ENCODE results near the gene STXBP4. TPM values are rescaled to one million over a fixed set of nuclear protein-coding genes. Genes with fewer than 3 reads are reported as not detected.

STXBP4 gene
- total RNA-seq, 1 experiment from 2014 or later, result 12.0 TPM

- H3K4me3 Mint-ChIP-seq, result no peak overlapping the region
- ChIA-PET CTCF (no interaction called here), POLR2A (no interaction called here)
Measured at GRCh38 chr17:55056526-55056925, 88.0 kb downstream of the STXBP4 start.

More at GRCh38 chr17:55056526-55056925, 88.0 kb downstream of the STXBP4 start:
- H3K27me3 Mint-ChIP-seq (ENCODE audit: low read depth), result no peaks in the 10 kb centered on the region
- TF ChIP-seq ZNF138 (CRISPR knock-in tag; conservative IDR thresholded peaks at IDR 0.05) (no peak), RORB (CRISPR knock-in tag; IDR thresholded peaks at IDR 0.05) (no peak), ZNF425 (CRISPR knock-in tag; conservative IDR thresholded peaks at IDR 0.05) (no peak), JUN (CRISPR knock-in tag; IDR thresholded peaks at IDR 0.05) (no peak), USF2 (CRISPR knock-in tag; IDR thresholded peaks at IDR 0.05) (no peak), TCF7 (CRISPR knock-in tag; IDR thresholded peaks at IDR 0.05; ENCODE audit: low read depth) (no peak), CREB1 (CRISPR knock-in tag; IDR thresholded peaks at IDR 0.05) (no peak), EMX1 (CRISPR knock-in tag; IDR thresholded peaks at IDR 0.05) (no peak), ZBTB43 (CRISPR knock-in tag; IDR thresholded peaks at IDR 0.05) (no peak), GTF2I (CRISPR knock-in tag; conservative IDR thresholded peaks at IDR 0.05) (no peak), AFF4 (CRISPR knock-in tag; IDR thresholded peaks at IDR 0.05; ENCODE audit: borderline replicate concordance) (no peak), MYBL2 (CRISPR knock-in tag; IDR thresholded peaks at IDR 0.05) (no peak), NFYB (CRISPR knock-in tag; conservative IDR thresholded peaks at IDR 0.05; ENCODE audit: low read depth) (no peak), CREM (CRISPR knock-in tag; IDR thresholded peaks at IDR 0.05) (no peak)
- TF ChIP-seq, protein P1, sequence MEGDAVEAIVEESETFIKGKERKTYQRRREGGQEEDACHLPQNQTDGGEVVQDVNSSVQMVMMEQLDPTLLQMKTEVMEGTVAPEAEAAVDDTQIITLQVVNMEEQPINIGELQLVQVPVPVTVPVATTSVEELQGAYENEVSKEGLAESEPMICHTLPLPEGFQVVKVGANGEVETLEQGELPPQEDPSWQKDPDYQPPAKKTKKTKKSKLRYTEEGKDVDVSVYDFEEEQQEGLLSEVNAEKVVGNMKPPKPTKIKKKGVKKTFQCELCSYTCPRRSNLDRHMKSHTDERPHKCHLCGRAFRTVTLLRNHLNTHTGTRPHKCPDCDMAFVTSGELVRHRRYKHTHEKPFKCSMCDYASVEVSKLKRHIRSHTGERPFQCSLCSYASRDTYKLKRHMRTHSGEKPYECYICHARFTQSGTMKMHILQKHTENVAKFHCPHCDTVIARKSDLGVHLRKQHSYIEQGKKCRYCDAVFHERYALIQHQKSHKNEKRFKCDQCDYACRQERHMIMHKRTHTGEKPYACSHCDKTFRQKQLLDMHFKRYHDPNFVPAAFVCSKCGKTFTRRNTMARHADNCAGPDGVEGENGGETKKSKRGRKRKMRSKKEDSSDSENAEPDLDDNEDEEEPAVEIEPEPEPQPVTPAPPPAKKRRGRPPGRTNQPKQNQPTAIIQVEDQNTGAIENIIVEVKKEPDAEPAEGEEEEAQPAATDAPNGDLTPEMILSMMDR (IDR thresholded peaks at IDR 0.05), result no peak
- ATAC-seq, result no peak
- H3K36me3 Mint-ChIP-seq, result no peaks in the 10 kb centered on the region
- H3K9me3 Mint-ChIP-seq, result no peaks in the 10 kb centered on the region
- no peak overlapping the region for H3K27ac Mint-ChIP-seq
- no peak for DNase-seq (ENCODE audit: low spot score)
- no peaks in the 10 kb centered on the region for H3K4me1 Mint-ChIP-seq

Data from WTC11 (cell line).